Panc1 (cell line): ENCODE data around the gene TADA3.

ENCODE experiments used
- CTCF ChIP-seq: fragments of 450-650 bp; IDR thresholded peaks from 2 replicates; pipeline ENCODE4 v1.5.1; 2017; ENCODE audit warnings: mild to moderate bottlenecking
- POLR2AphosphoS5 ChIP-seq: IDR thresholded peaks from 2 replicates; pipeline ENCODE4 v1.6.1; 2012; ENCODE audit warnings: mild to moderate bottlenecking, low read depth, low read length, moderate library complexity
- REST ChIP-seq, 2 experiments: IDR thresholded peaks; 2 replicates each; pipeline ENCODE4 v1.6.1; 2011 to 2012; ENCODE audit warnings: low read depth in 2 of 2, control low read depth in 1 of 2, low read length in 1 of 2, mild to moderate bottlenecking in 1 of 2, moderate library complexity in 1 of 2; ENCODE audit not compliant: insufficient read depth in 1 of 2
- SIN3A ChIP-seq: IDR thresholded peaks from 2 replicates; pipeline ENCODE4 v1.6.1; 2012; ENCODE audit warnings: low read depth, mild to moderate bottlenecking, low read length, moderate library complexity, borderline replicate concordance; ENCODE audit not compliant: insufficient read depth
- TCF7L2 ChIP-seq: IDR thresholded peaks from 2 replicates; pipeline ENCODE4 v1.6.1; 2011; ENCODE audit warnings: mild to moderate bottlenecking, low read depth, low read length, inconsistent platforms

GRCh38 chr3:9744162-9744561 lies 48.1 kb downstream of the TADA3 start:
- no peak for TF ChIP-seq CTCF
- TF ChIP-seq REST (IDR thresholded peaks at IDR 0.05; ENCODE audit: insufficient read depth in 1 of 2, low read depth in 2 of 2, low read length in 1 of 2), result no peak
- TF ChIP-seq POLR2AphosphoS5, result no peak
- TF ChIP-seq SIN3A, result no peak
- TF ChIP-seq TCF7L2, result no peak
